HG03558 (cell line): ENCODE measurements around the gene GNG12.

ENCODE experiments used
- ATAC-seq: cut with Tn5 transposase; IDR thresholded peaks from one replicate; pipeline ENCODE4 v1.9.1; 2021; ENCODE audit warnings: moderate number of reproducible peaks; ENCODE audit not compliant: unreplicated experiment; ENCODE audit errors: extremely low read depth

GNG12 gene

GRCh38 chr1:67816506-67816905 is 16.8 kb downstream of the GNG12 start:
- no peak for ATAC-seq

- ATAC-seq: no peak
These were observed 17.2 kb downstream of the GNG12 start for GRCh38 chr1:67816095-67816475.

GRCh38 chr1:67815303-67816094 is 17.8 kb downstream of the GNG12 start:
- ATAC-seq: no peak

GRCh38 chr1:67814121-67814772 is 19.0 kb downstream of the GNG12 start:
- ATAC-seq: no peak

GRCh38 chr1:67812226-67812625 is 21.0 kb downstream of the GNG12 start:
- ATAC-seq: no peak

GRCh38 chr1:67811781-67812180 is 21.5 kb downstream of the GNG12 start:
- ATAC-seq: no peak

GRCh38 chr1:67809887-67810286 is 23.4 kb downstream of the GNG12 start:
- no peak for ATAC-seq

GRCh38 chr1:67807282-67807681 is 26.0 kb downstream of the GNG12 start:
- ATAC-seq: no peak

- no peak for ATAC-seq
These were observed 28.6 kb downstream of the GNG12 start for GRCh38 chr1:67804710-67805109.

GRCh38 chr1:67803380-67804279 is 29.6 kb downstream of the GNG12 start:
- no peak for ATAC-seq

- no peak for ATAC-seq
These were observed 30.7 kb downstream of the GNG12 start for GRCh38 chr1:67802565-67802964.

GRCh38 chr1:67801903-67802302 is 31.4 kb downstream of the GNG12 start:
- ATAC-seq: no peak

- no peak for ATAC-seq
These were observed 37.9 kb downstream of the GNG12 start for GRCh38 chr1:67795179-67795912.

- no peak for ATAC-seq
These were observed 39.7 kb downstream of the GNG12 start for GRCh38 chr1:67793562-67793961.

GRCh38 chr1:67792741-67793458 is 40.4 kb downstream of the GNG12 start:
- no peak for ATAC-seq

- ATAC-seq: no peak
These were observed 41.2 kb downstream of the GNG12 start for GRCh38 chr1:67792103-67792502.

GRCh38 chr1:67791686-67792085 is 41.6 kb downstream of the GNG12 start:
- ATAC-seq: no peak

GRCh38 chr1:67791261-67791660 is 42.0 kb downstream of the GNG12 start:
- ATAC-seq: no peak

- ATAC-seq: no peak
These were observed 43.0 kb downstream of the GNG12 start for GRCh38 chr1:67790201-67790692.
